HepG2 (cell line): ENCODE measurements around the gene CAPG. TPM values are rescaled to one million over a fixed set of nuclear protein-coding genes. Genes with fewer than 3 reads are reported as not detected.
A peak's percentile ranks its signal among the peaks of the same experiment; 100 is the strongest.

Experiments used
- ATAC-seq: fragments of 200-7000 bp; cut with Tn5 transposase; 3 replicates; pipeline ENCODE4 v1.9.1; 2020; ENCODE audit warnings: mild to moderate bottlenecking, moderate library complexity
- BruUV-seq: library from RNA; stranded (reverse); fragments of 400-500 nt; replicated peaks from 2 replicates; lab custom pipeline; 2021; lab: Mats Ljungman, UMichigan
- CTCF ChIA-PET: fragments of 300-600 bp; formaldehyde crosslinking; extraction: SDS; loops from one replicate; lab custom pipeline; 2021; ENCODE audit warnings: low total read pairs, inconsistent platforms, low intra/inter-chr PET ratio; lab: Yijun Ruan, JAX
- POLR2A ChIA-PET: fragments of 350-600 bp; sonication (Branson Sonifier 250); formaldehyde crosslinking; loops from one replicate; lab custom pipeline; 2020; ENCODE audit warnings: antibody characterized with exemption, inconsistent platforms; lab: Yijun Ruan, JAX
- DNase-seq: peaks from one replicate; pipeline ENCODE4 v3.0.0-alpha.2; 2015; ENCODE audit warnings: low spot score
- FAIRE-seq: peaks from 3 replicates; lab custom pipeline; 2011; peaks lifted over from hg19 to GRCh38; lab: Jason Lieb, UNC
- H2AFZ ChIP-seq: one replicate; pipeline ENCODE4 v1.6.1; 2011; ENCODE audit warnings: low read length, inconsistent platforms
- H3K27ac ChIP-seq: fragments of 300-600 bp; 3 replicates; pipeline ENCODE4 v1.8.0; 2011; ENCODE audit warnings: mixed run types, mild to moderate bottlenecking, mixed read lengths, low read length, inconsistent platforms; ENCODE audit not compliant: insufficient read depth; ENCODE audit errors: extremely low read length
- H3K27me3 ChIP-seq, 2 experiments: fragments of 200-600 bp in 1 of 2; 2 replicates in 1 of 2; 3 replicates in 1 of 2; pipeline versions ENCODE4 v1.6.0 to v1.8.0; 2011; ENCODE audit warnings: low read length in 2 of 2, mild to moderate bottlenecking in 2 of 2, moderate library complexity in 2 of 2, inconsistent platforms in 1 of 2; ENCODE audit not compliant: insufficient read depth in 2 of 2, control insufficient read depth in 1 of 2
- H3K36me3 ChIP-seq, 2 experiments: fragments of 200-600 bp in 1 of 2; replicated peaks in 1 of 2; 2 replicates in 1 of 2; 3 replicates in 1 of 2; pipeline versions ENCODE4 v1.5.1 to v1.8.0; 2011; ENCODE audit warnings: low read length in 2 of 2, inconsistent platforms in 1 of 2; ENCODE audit not compliant: insufficient read depth in 2 of 2, control insufficient read depth in 1 of 2
- H3K4me1 ChIP-seq: 2 replicates; pipeline ENCODE4 v1.5.1; 2012; ENCODE audit warnings: low read length, inconsistent platforms; ENCODE audit not compliant: insufficient read depth
- H3K4me2 ChIP-seq: 2 replicates; pipeline ENCODE4 v1.6.0; 2011; ENCODE audit warnings: low read depth, low read length, inconsistent platforms
- H3K4me3 ChIP-seq, 3 experiments: fragments of 200-600 bp in 1 of 3; sonication (generic), shearing (Covaris generic) in 1 of 3; replicated peaks in 1 of 3; 2 replicates each; pipeline ENCODE4 v1.5.1; 2011 to 2016; ENCODE audit warnings: low read length in 3 of 3, inconsistent platforms in 2 of 3, low read depth in 2 of 3, mild to moderate bottlenecking in 2 of 3, control low read depth in 1 of 3, mixed read lengths in 1 of 3; ENCODE audit not compliant: insufficient read depth in 1 of 3
- H3K79me2 ChIP-seq: one replicate; pipeline ENCODE4 v1.6.1; 2011; ENCODE audit warnings: low read length, inconsistent platforms; ENCODE audit not compliant: insufficient read depth
- H3K9ac ChIP-seq: 2 replicates; pipeline ENCODE4 v1.6.0; 2011; ENCODE audit warnings: mild to moderate bottlenecking, low read depth, low read length, inconsistent platforms; ENCODE audit not compliant: insufficient read depth
- H3K9me3 ChIP-seq: 2 replicates; pipeline ENCODE4 v1.5.1; 2012; ENCODE audit warnings: mild to moderate bottlenecking, low read length
- H4K20me1 ChIP-seq: 2 replicates; pipeline ENCODE4 v1.6.0; 2011; ENCODE audit warnings: inconsistent platforms, mild to moderate bottlenecking, low read length, moderate library complexity; ENCODE audit not compliant: insufficient read depth
- ATRX ChIP-seq: sonication (generic); formaldehyde crosslinking; IDR thresholded peaks from 2 replicates; pipeline ENCODE4 v1.4.0; 2020; ENCODE audit warnings: missing genetic modification reagents, borderline replicate concordance
- BHLHE40 ChIP-seq: IDR thresholded peaks from 2 replicates; pipeline ENCODE4 v1.6.1; 2011; ENCODE audit warnings: low read length, improper control_type of control experiment
- CENPT ChIP-seq: sonication (generic); formaldehyde crosslinking; IDR thresholded peaks from 2 replicates; pipeline ENCODE4 v1.8.0; 2022; ENCODE audit warnings: low read depth, mild to moderate bottlenecking, moderate library complexity, missing genetic modification reagents
- DRAP1 ChIP-seq: IDR thresholded peaks from 2 replicates; pipeline ENCODE4 v1.6.1; 2016; ENCODE audit warnings: missing genetic modification reagents, missing compliant biosample characterization
- GZF1 ChIP-seq: sonication (generic); formaldehyde crosslinking; IDR thresholded peaks from 2 replicates; pipeline ENCODE4 v1.5.1; 2020; ENCODE audit warnings: mild to moderate bottlenecking, missing genetic modification reagents
- JUN ChIP-seq: sonication (generic); formaldehyde crosslinking; IDR thresholded peaks from 2 replicates; pipeline ENCODE4 v1.4.0; 2020; ENCODE audit warnings: mild to moderate bottlenecking, missing genetic modification reagents
- KDM2A ChIP-seq: sonication (generic); formaldehyde crosslinking; IDR thresholded peaks from 2 replicates; pipeline ENCODE4 v1.4.0; 2020; ENCODE audit warnings: low read depth, missing genetic modification reagents, borderline replicate concordance
- MXD4 ChIP-seq: IDR thresholded peaks from 2 replicates; pipeline ENCODE4 v1.6.1; 2016; ENCODE audit warnings: mild to moderate bottlenecking, missing biosample characterization, missing genetic modification reagents
- NFKB2 ChIP-seq: sonication (generic); formaldehyde crosslinking; IDR thresholded peaks from 2 replicates; pipeline ENCODE4 v1.4.0; 2020; ENCODE audit warnings: missing genetic modification reagents, borderline replicate concordance
- NFYB ChIP-seq: sonication (generic); formaldehyde crosslinking; IDR thresholded peaks from 2 replicates; pipeline ENCODE4 v1.4.0; 2020; ENCODE audit warnings: missing genetic modification reagents
- ZBTB49 ChIP-seq: sonication (generic); formaldehyde crosslinking; IDR thresholded peaks from 2 replicates; pipeline ENCODE4 v1.4.0; 2020; ENCODE audit warnings: missing genetic modification reagents, borderline replicate concordance
- ZBTB8A ChIP-seq: sonication (generic); formaldehyde crosslinking; IDR thresholded peaks from 2 replicates; pipeline ENCODE4 v1.4.0; 2020; ENCODE audit warnings: mild to moderate bottlenecking, low read depth, missing genetic modification reagents, borderline replicate concordance
- ZFAT ChIP-seq: sonication (generic); formaldehyde crosslinking; conservative IDR thresholded peaks from 2 replicates; pipeline ENCODE4 v1.8.1; 2023; ENCODE audit warnings: missing genetic modification reagents, inconsistent platforms
- ZFP1 ChIP-seq: IDR thresholded peaks from 2 replicates; pipeline ENCODE4 v1.6.1; 2016
- ZNF556 ChIP-seq: sonication (generic); formaldehyde crosslinking; IDR thresholded peaks from 2 replicates; pipeline ENCODE4 v1.4.0; 2020; ENCODE audit warnings: mild to moderate bottlenecking, missing genetic modification reagents, borderline replicate concordance
- ZNF768 ChIP-seq: sonication (generic); formaldehyde crosslinking; IDR thresholded peaks from 2 replicates; pipeline ENCODE4 v1.4.0; 2020; ENCODE audit warnings: missing genetic modification reagents
- WGBS: methylation state at CpG from one replicate; pipeline ENCODE4 v1.1.6; 2017; ENCODE audit warnings: low lambda C conversion rate; 5-methylcytosine and 5-hydroxymethylcytosine counted together
- in situ Hi-C: cut with HindIII; loops from 2 replicates; pipeline ENCODE4 v1.10.0; 2017; ENCODE audit warnings: low pct_unique_long_range_greater_than_20kb; ENCODE audit not compliant: extremely low pct_ligation_motif_present
- intact Hi-C: fragments of 100-400 bp; cut with micrococcal nuclease; formaldehyde crosslinking; loops from one replicate; pipeline ENCODE4 v1.10.0; 2022; ENCODE audit not compliant: unreplicated experiment
- polyA plus RNA-seq, 8 experiments: library from polyadenylated mRNA; depleted of rRNA in 3 of 8; stranded (reverse) in 7 of 8; unstranded in 1 of 8; fragments of >200 nt; fragmentation: Illumina TruSeq in 4 of 8; extraction: Trizol in 4 of 8; gene quantifications; 2 replicates each; pipeline versions ENCODE4 v1.2.1 to v1.2.3, GENCODE V29; 2011 to 2016; ENCODE audit warnings: low read depth in 4 of 8, missing spikeins in 1 of 8, mixed read lengths in 1 of 8; ENCODE audit not compliant: insufficient read depth in 1 of 8
- total RNA-seq, 5 experiments: library from RNA; depleted of rRNA; stranded (reverse); fragments of >200 nt; fragmentation: Illumina TruSeq; extraction: Trizol; gene quantifications; 2 replicates each; pipeline ENCODE4 v1.2.3, GENCODE V29; 2016; ENCODE audit warnings: low read depth in 1 of 5

The CAPG gene
- total and polyA plus RNA-seq, 2 of the 13 experiments (the other 11 are each of a cell fraction or from before 2014, with no cell fraction given): 12.7 to 18.2 TPM

- Histone ChIP-seq H3K9ac (no peak overlapping the region), H3K4me2 (no peak overlapping the region)
- TF ChIP-seq ZNF768 (CRISPR knock-in tag) (0 out of 2 replicates have a peak, but pooled peaks have one; percentile 20), ZNF556 (CRISPR knock-in tag) (no peak)
- TF ChIP-seq, all 625 proteins: peak for 1
- in situ Hi-C loops: loop anchor here (5.0 kb wide), 1 partner anchor 157 kb away; no protein-coding TSS in a partner anchor
- POLR2A ChIA-PET: interaction anchor here (1.6 kb wide), 1 partner anchor 144 kb away, joined by 4 read pairs; no protein-coding TSS in a partner anchor
- Histone ChIP-seq H3K9me3 (no peaks in the 10 kb centered on the region), H3K79me2 (no peaks in the 10 kb centered on the region), H3K36me3 (peaks cover 2 to 3% of the 10 kb centered on the region in 2 experiments; a peak in 1 of 5 replicates), H3K4me1 (peaks cover 24% of the 10 kb centered on the region), H2AFZ (no peak overlapping the region), H4K20me1 (no peaks in the 10 kb centered on the region), H3K27me3 (no peaks in the 10 kb centered on the region), H3K4me3 (no peak overlapping the region), H3K27ac (no peak overlapping the region)
- intact Hi-C loops: no loop called here
- BruUV-seq: no TSS peak
- WGBS: 57% methylated on average over 5 of the region's 6 CpGs
- CTCF ChIA-PET: no interaction called here
- ATAC-seq: no peak
- DNase-seq: no peak
- FAIRE-seq: no peak
Measured at GRCh38 chr2:85394976-85395375, 15.2 kb downstream of the CAPG start.

- peaks cover 2 to 3% of the 10 kb centered on the region in 2 experiments; a peak in 1 of 5 replicates for H3K36me3 ChIP-seq
- FAIRE-seq: no peak
- 90% methylated on average over 4 of the region's 4 CpGs for WGBS
- no peak for TF ChIP-seq BHLHE40
- no peak for TF ChIP-seq NFYB (CRISPR knock-in tag)
- TF ChIP-seq MXD4 (CRISPR knock-in tag): no peak
- TF ChIP-seq ZFAT: no peak
- TF ChIP-seq DRAP1 (CRISPR knock-in tag): no peak
- no peak for TF ChIP-seq GZF1
- no peak for TF ChIP-seq ZBTB49 (CRISPR knock-in tag)
- TF ChIP-seq NFKB2 (CRISPR knock-in tag): no peak
- no peak for TF ChIP-seq ZFP1 (CRISPR knock-in tag)
- no peak for TF ChIP-seq KDM2A (CRISPR knock-in tag)
- TF ChIP-seq ATRX (CRISPR knock-in tag): no peak
- TF ChIP-seq JUN (CRISPR knock-in tag): no peak
- TF ChIP-seq CENPT (CRISPR knock-in tag): no peak
- TF ChIP-seq ZBTB8A (CRISPR knock-in tag): no peak
Measured at GRCh38 chr2:85394261-85394681, 15.9 kb downstream of the CAPG start.

More at GRCh38 chr2:85394261-85394681, 15.9 kb downstream of the CAPG start:
- Histone ChIP-seq H3K27me3 (no peaks in the 10 kb centered on the region), H3K79me2 (no peaks in the 10 kb centered on the region), H3K4me1 (peaks cover 17% of the 10 kb centered on the region), H3K9ac (no peak overlapping the region), H2AFZ (no peak overlapping the region), H3K27ac (no peak overlapping the region), H3K4me3 (no peak overlapping the region), H3K4me2 (no peak overlapping the region), H4K20me1 (no peaks in the 10 kb centered on the region), H3K9me3 (no peaks in the 10 kb centered on the region)
- DNase-seq (no peak), ATAC-seq (no peak)
- ChIA-PET CTCF (no interaction called here), POLR2A (interaction anchor here (0.6 to 1.6 kb wide), 2 partner anchors 21 to 144 kb away, joined by 3 to 4 read pairs; no protein-coding TSS in a partner anchor)
- intact Hi-C loops: no loop called here
- no TSS peak for BruUV-seq
- in situ Hi-C loops: loop anchor here (5.0 kb wide), 1 partner anchor 158 kb away; no protein-coding TSS in a partner anchor
